H1 (cell line): ENCODE results near the gene HPS5. TPM values are rescaled to one million over a fixed set of nuclear protein-coding genes. Genes with fewer than 3 reads are reported as not detected.

Experiments
- CTCF ChIA-PET: fragments of 300-600 bp; sonication (Branson Sonifier 250); formaldehyde crosslinking; loops from one replicate; lab custom pipeline; 2021; ENCODE audit not compliant: partially characterized antibody; lab: Charles Lee
- POLR2A ChIA-PET: fragments of 300-600 bp; sonication (Branson Sonifier 250); formaldehyde crosslinking; loops from one replicate; lab custom pipeline; 2021; ENCODE audit warnings: inconsistent platforms; ENCODE audit not compliant: partially characterized antibody; lab: Charles Lee
- DNase-seq, 2 experiments: peaks; one replicate each; pipeline versions ENCODE4 v3.0.0 to v3.0.0-alpha.2; 2010 to 2022; ENCODE audit warnings: low spot score in 2 of 2, low read depth in 1 of 2, mixed read lengths in 1 of 2
- FAIRE-seq: peaks from 2 replicates; lab custom pipeline; 2011; peaks lifted over from hg19 to GRCh38; lab: Jason Lieb, UNC
- H2AFZ ChIP-seq: 2 replicates; pipeline ENCODE4 v1.8.1; 2012; ENCODE audit warnings: low read length, inconsistent platforms
- H2AK5ac ChIP-seq: 2 replicates; pipeline ENCODE4 v1.6.1; 2013; ENCODE audit warnings: low read depth, low read length
- H2BK120ac ChIP-seq: replicated peaks from 2 replicates; pipeline ENCODE3; 2013; ENCODE audit warnings: low read depth, low read length, inconsistent platforms
- H2BK12ac ChIP-seq: 2 replicates; pipeline ENCODE4 v1.6.1; 2013; ENCODE audit warnings: low read depth, low read length
- H2BK15ac ChIP-seq: 2 replicates; pipeline ENCODE4 v1.6.1; 2013; ENCODE audit warnings: low read length
- H2BK20ac ChIP-seq: 2 replicates; pipeline ENCODE4 v1.6.1; 2013; ENCODE audit warnings: low read length
- H2BK5ac ChIP-seq: 2 replicates; pipeline ENCODE4 v1.6.1; 2013; ENCODE audit warnings: low read depth, low read length
- H3K14ac ChIP-seq: 2 replicates; pipeline ENCODE4 v1.6.1; 2013; ENCODE audit warnings: inconsistent platforms; ENCODE audit not compliant: insufficient read length
- H3K18ac ChIP-seq: 2 replicates; pipeline ENCODE4 v1.6.1; 2013; ENCODE audit warnings: low read length; ENCODE audit errors: extremely low read depth
- H3K23ac ChIP-seq: 2 replicates; pipeline ENCODE4 v1.6.1; 2013; ENCODE audit warnings: inconsistent platforms; ENCODE audit not compliant: insufficient read length
- H3K23me2 ChIP-seq: 2 replicates; pipeline ENCODE4 v1.6.1; 2013; ENCODE audit warnings: low read depth, low read length
- H3K27ac ChIP-seq: 2 replicates; pipeline ENCODE4 v1.6.1; 2011; ENCODE audit warnings: low read depth, low read length, inconsistent platforms
- H3K27me3 ChIP-seq, 4 experiments: replicated peaks in 1 of 4; 1 replicate in 1 of 4; 2 replicates in 3 of 4; pipeline versions ENCODE4 v1.6.1 to v1.8.1; 2011 to 2013; ENCODE audit warnings: low read length in 3 of 4, mild to moderate bottlenecking in 3 of 4, inconsistent platforms in 2 of 4, mixed read lengths in 2 of 4, moderate library complexity in 1 of 4; ENCODE audit not compliant: control insufficient read depth in 3 of 4, insufficient read depth in 3 of 4; ENCODE audit errors: extremely low read depth in 1 of 4
- H3K36me3 ChIP-seq, 4 experiments: 2 replicates each; pipeline versions ENCODE4 v1.6.1 to v1.8.1; 2011 to 2013; ENCODE audit warnings: mild to moderate bottlenecking in 4 of 4, low read length in 3 of 4, moderate library complexity in 2 of 4, control low read depth in 1 of 4, inconsistent platforms in 1 of 4; ENCODE audit not compliant: insufficient read depth in 4 of 4, control insufficient read depth in 2 of 4
- H3K4ac ChIP-seq: replicated peaks from 2 replicates; pipeline ENCODE3; 2013; ENCODE audit warnings: low read length, low read depth, mixed read lengths, inconsistent platforms; ENCODE audit not compliant: insufficient read length
- H3K4me1 ChIP-seq, 4 experiments: replicated peaks in 1 of 4; 1 replicate in 1 of 4; 2 replicates in 3 of 4; pipeline versions ENCODE4 v1.6.1 to v1.8.1; 2011 to 2013; ENCODE audit warnings: low read length in 3 of 4, inconsistent platforms in 2 of 4, mixed read lengths in 1 of 4; ENCODE audit not compliant: insufficient read depth in 4 of 4, control insufficient read depth in 3 of 4
- H3K4me2 ChIP-seq, 2 experiments: 2 replicates each; pipeline versions ENCODE4 v1.6.1 to v1.8.1; 2011 to 2013; ENCODE audit warnings: low read depth in 2 of 2, low read length in 2 of 2, control low read depth in 1 of 2, inconsistent platforms in 1 of 2, mild to moderate bottlenecking in 1 of 2; ENCODE audit not compliant: insufficient read depth in 1 of 2
- H3K4me3 ChIP-seq, 4 experiments: fragments of 200-600, 300-600 bp in 1 of 4; sonication (generic), shearing (Covaris generic), sonication (Bioruptor Twin) in 1 of 4; 2 replicates each; pipeline versions ENCODE4 v1.5.1 to v1.8.1; 2011 to 2016; ENCODE audit warnings: low read length in 4 of 4, low read depth in 3 of 4, control low read depth in 2 of 4, inconsistent platforms in 2 of 4, mild to moderate bottlenecking in 2 of 4, mixed read lengths in 1 of 4, moderate library complexity in 1 of 4; ENCODE audit not compliant: insufficient read depth in 2 of 4; ENCODE audit errors: extremely low read depth in 1 of 4
- H3K56ac ChIP-seq: replicated peaks from 2 replicates; pipeline ENCODE3; 2013; ENCODE audit warnings: low read depth, mild to moderate bottlenecking, mixed read lengths, low read length, inconsistent platforms; ENCODE audit not compliant: insufficient read length
- H3K79me1 ChIP-seq: 2 replicates; pipeline ENCODE4 v1.6.1; 2013; ENCODE audit warnings: low read depth, low read length, control low read depth
- H3K79me2 ChIP-seq, 2 experiments: 2 replicates each; pipeline versions ENCODE4 v1.6.1 to v1.8.1; 2012 to 2013; ENCODE audit warnings: low read length in 2 of 2, mild to moderate bottlenecking in 2 of 2, inconsistent platforms in 1 of 2; ENCODE audit not compliant: insufficient read depth in 2 of 2, control insufficient read depth in 1 of 2
- H3K9ac ChIP-seq, 4 experiments: replicated peaks in 1 of 4; 1 replicate in 1 of 4; 2 replicates in 3 of 4; pipeline versions ENCODE4 v1.6.1 to v1.8.1; 2011 to 2013; ENCODE audit warnings: low read depth in 3 of 4, low read length in 3 of 4, control low read depth in 2 of 4, mild to moderate bottlenecking in 2 of 4, moderate library complexity in 2 of 4, inconsistent platforms in 1 of 4; ENCODE audit errors: extremely low read depth in 1 of 4
- H3K9me3 ChIP-seq, 2 experiments: 2 replicates each; pipeline versions ENCODE4 v1.6.1 to v1.8.1; 2012 to 2013; ENCODE audit warnings: mild to moderate bottlenecking in 2 of 2, moderate library complexity in 2 of 2, control low read depth in 1 of 2, inconsistent platforms in 1 of 2, low read depth in 1 of 2, low read length in 1 of 2, mixed read lengths in 1 of 2; ENCODE audit not compliant: insufficient read depth in 2 of 2
- H4K20me1 ChIP-seq, 2 experiments: replicated peaks in 1 of 2; 2 replicates each; pipeline versions ENCODE3 to v1.8.1; 2011 to 2013; ENCODE audit warnings: inconsistent platforms in 2 of 2, low read length in 2 of 2, mild to moderate bottlenecking in 1 of 2; ENCODE audit not compliant: insufficient read depth in 2 of 2, control insufficient read depth in 1 of 2
- H4K5ac ChIP-seq: 2 replicates; pipeline ENCODE4 v1.6.1; 2013; ENCODE audit warnings: low read length, low read depth, mixed read lengths, inconsistent platforms; ENCODE audit not compliant: insufficient read length
- H4K8ac ChIP-seq: 2 replicates; pipeline ENCODE4 v1.8.0; 2013; ENCODE audit warnings: mild to moderate bottlenecking, moderate library complexity, low read length, inconsistent platforms; ENCODE audit not compliant: insufficient read depth; ENCODE audit errors: extremely low read depth
- H4K91ac ChIP-seq: replicated peaks from 2 replicates; pipeline ENCODE3; 2013; ENCODE audit warnings: low read length, mixed read lengths, inconsistent platforms; ENCODE audit not compliant: insufficient read length
- ASH2L ChIP-seq: fragments of 200-600, 300-600 bp; sonication (generic); IDR thresholded peaks from one replicate; pipeline ENCODE4 v1.7.1; 2017; ENCODE audit warnings: low read length
- BACH1 ChIP-seq: IDR thresholded peaks from 2 replicates; pipeline ENCODE4 v1.6.1; 2012; ENCODE audit warnings: low read length, improper control_type of control experiment
- CEBPB ChIP-seq: IDR thresholded peaks from 2 replicates; pipeline ENCODE4 v1.6.1; 2012; ENCODE audit warnings: low read depth, low read length
- CREB1 ChIP-seq: IDR thresholded peaks from 2 replicates; pipeline ENCODE4 v1.6.1; 2012; ENCODE audit warnings: inconsistent platforms
- NANOG ChIP-seq: IDR thresholded peaks from 2 replicates; pipeline ENCODE4 v1.6.1; 2011; ENCODE audit warnings: low read length, low read depth, mild to moderate bottlenecking, inconsistent platforms; ENCODE audit not compliant: insufficient read depth, poor library complexity, severe bottlenecking
- NRF1 ChIP-seq: IDR thresholded peaks from 2 replicates; pipeline ENCODE4 v1.6.1; 2011; ENCODE audit warnings: mild to moderate bottlenecking, low read depth, low read length, improper control_type of control experiment
- PHF8 ChIP-seq: fragments of 200-600 bp; sonication (generic); conservative IDR thresholded peaks from 2 replicates; pipeline ENCODE4 v1.7.1; 2012; ENCODE audit warnings: low read depth, mild to moderate bottlenecking, inconsistent platforms, low read length, moderate library complexity
- RAD21 ChIP-seq, 2 experiments: IDR thresholded peaks in 1 of 2; conservative IDR thresholded peaks in 1 of 2; 2 replicates each; pipeline ENCODE4 v1.6.1; 2011; ENCODE audit warnings: low read depth in 2 of 2, low read length in 2 of 2, improper control_type of control experiment in 1 of 2, inconsistent platforms in 1 of 2, mild to moderate bottlenecking in 1 of 2, moderate library complexity in 1 of 2
- SIN3A ChIP-seq, 2 experiments: IDR thresholded peaks in 1 of 2; conservative IDR thresholded peaks in 1 of 2; 2 replicates each; pipeline ENCODE4 v1.6.1; 2011 to 2012; ENCODE audit warnings: low read length in 2 of 2, improper control_type of control experiment in 1 of 2, low read depth in 1 of 2, mild to moderate bottlenecking in 1 of 2
- SIRT6 ChIP-seq: IDR thresholded peaks from one replicate; pipeline ENCODE4 v1.7.1; 2012; ENCODE audit warnings: low read length, inconsistent platforms
- TAF1 ChIP-seq: IDR thresholded peaks from 2 replicates; pipeline ENCODE4 v1.6.1; 2011; ENCODE audit warnings: mild to moderate bottlenecking, low read depth, low read length
- TAF7 ChIP-seq: optimal IDR thresholded peaks from 2 replicates; pipeline ENCODE3; 2011; ENCODE audit warnings: low read depth, mild to moderate bottlenecking, inconsistent platforms, low read length, moderate library complexity, borderline replicate concordance
- WGBS, 2 experiments: shearing (Covaris generic) in 1 of 2; methylation state at CpG; one replicate each; pipeline versions ENCODE4 v1.1.6 to v1.1.7; 2013 to 2015; ENCODE audit warnings: low lambda C conversion rate in 2 of 2, mixed read lengths in 2 of 2, inconsistent platforms in 1 of 2, low coverage in 1 of 2, missing lambda C conversion rate in 1 of 2; ENCODE audit not compliant: insufficient replicate concordance in 2 of 2, insufficient coverage in 1 of 2, insufficient read length in 1 of 2; ENCODE audit errors: extremely low coverage in 1 of 2, missing lambda C conversion rate in 1 of 2; 5-methylcytosine and 5-hydroxymethylcytosine counted together
- polyA plus RNA-seq, 7 experiments: library from polyadenylated mRNA; depleted of rRNA in 3 of 7; stranded (reverse) in 5 of 7; unstranded in 2 of 7; fragments of >200 nt in 5 of 7; fragments of 200-250 nt in 2 of 7; gene quantifications; 1 replicate in 5 of 7; 2 replicates in 1 of 7; 4 replicates in 1 of 7; pipeline versions ENCODE4 v1.2.1 to v1.2.3, GENCODE V29; 2011 to 2013; ENCODE audit warnings: missing spikeins in 2 of 7, mixed read lengths in 2 of 7
- total RNA-seq: library from RNA; stranded (reverse); fragmentation: NEBNext Ultra II Directional; extraction: Animal tissue kit (Norgen Biotek cat#: 25700); gene quantifications from 2 replicates; pipeline ENCODE4 v1.2.1, GENCODE V29; 2021
- TF ChIP-seq, protein P1 (sequence below): IDR thresholded peaks from 2 replicates; pipeline ENCODE4 v1.6.1; 2012; ENCODE audit warnings: inconsistent platforms
- TF ChIP-seq, protein P2 (sequence below): IDR thresholded peaks from 2 replicates; pipeline ENCODE4 v1.6.1; 2012; ENCODE audit warnings: inconsistent platforms

The HPS5 gene
- total and polyA plus RNA-seq, 2 of the 8 experiments (the other 6 are each of a cell fraction or from before 2014, with no cell fraction given): 5.0 to 18.5 TPM

DNA sequence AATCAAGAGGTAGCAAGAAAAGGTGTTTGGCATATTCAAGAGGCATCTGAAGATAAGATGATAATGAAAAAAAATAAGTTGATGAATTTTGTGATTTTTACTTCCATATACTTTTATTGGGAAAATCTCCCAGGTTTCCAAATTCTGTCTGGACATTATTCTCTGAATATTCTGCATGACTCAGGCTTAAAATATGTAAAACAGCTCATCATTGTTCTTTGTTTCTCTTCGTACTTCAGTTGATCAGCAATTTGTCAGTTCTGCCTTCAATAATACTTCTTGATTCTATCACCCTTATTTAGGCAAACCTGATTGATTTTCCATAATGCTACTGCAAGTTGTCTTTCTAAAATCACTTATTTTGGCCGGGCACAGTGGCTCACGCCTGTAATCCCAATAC lies 30.6 kb upstream of the HPS5 start:
- no peaks in the 10 kb centered on the region for H3K9me3 ChIP-seq
- H2BK12ac ChIP-seq: no peak overlapping the region
- no peak overlapping the region for H2AK5ac ChIP-seq
- H4K91ac ChIP-seq: no peak overlapping the region
- H3K9ac ChIP-seq: no peak overlapping the region
- FAIRE-seq: no peak
- H3K14ac ChIP-seq: no peak overlapping the region
- no peak overlapping the region for H2AFZ ChIP-seq
- H2BK5ac ChIP-seq: no peak overlapping the region
- H4K5ac ChIP-seq: no peak overlapping the region
- H2BK15ac ChIP-seq: no peak overlapping the region
- no peak overlapping the region for H3K27ac ChIP-seq
- H3K79me1 ChIP-seq: no peaks in the 10 kb centered on the region
- H3K36me3 ChIP-seq: peaks cover 4 to 39% (median 12%) of the 10 kb centered on the region in 4 experiments
- no peaks in the 10 kb centered on the region for H3K4me1 ChIP-seq
- POLR2A ChIA-PET: interaction anchor here (0.7 kb wide), 1 partner anchor 41 kb away, joined by 4 read pairs; no protein-coding TSS in a partner anchor
- no peak overlapping the region for H3K18ac ChIP-seq
- no peak for TF ChIP-seq TAF1
- TF ChIP-seq, protein P1, sequence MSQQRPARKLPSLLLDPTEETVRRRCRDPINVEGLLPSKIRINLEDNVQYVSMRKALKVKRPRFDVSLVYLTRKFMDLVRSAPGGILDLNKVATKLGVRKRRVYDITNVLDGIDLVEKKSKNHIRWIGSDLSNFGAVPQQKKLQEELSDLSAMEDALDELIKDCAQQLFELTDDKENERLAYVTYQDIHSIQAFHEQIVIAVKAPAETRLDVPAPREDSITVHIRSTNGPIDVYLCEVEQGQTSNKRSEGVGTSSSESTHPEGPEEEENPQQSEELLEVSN: no peak
- no peak for TF ChIP-seq ASH2L
- TF ChIP-seq TAF7: no peak
- no peak for TF ChIP-seq CEBPB
- TF ChIP-seq RAD21 (IDR thresholded peaks at IDR 0.05 in 1 of 2, conservative IDR thresholded peaks at IDR 0.05 in 1 of 2; ENCODE audit: low read depth in 2 of 2, low read length in 2 of 2): no peak
- no peak for TF ChIP-seq SIRT6
- no peak for TF ChIP-seq NRF1
- TF ChIP-seq BACH1: no peak
- no peak for TF ChIP-seq PHF8
- TF ChIP-seq, protein P2, sequence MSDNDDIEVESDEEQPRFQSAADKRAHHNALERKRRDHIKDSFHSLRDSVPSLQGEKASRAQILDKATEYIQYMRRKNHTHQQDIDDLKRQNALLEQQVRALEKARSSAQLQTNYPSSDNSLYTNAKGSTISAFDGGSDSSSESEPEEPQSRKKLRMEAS: no peak
- TF ChIP-seq CREB1: no peak
- TF ChIP-seq NANOG: no peak
- no peak for TF ChIP-seq SIN3A (conservative IDR thresholded peaks at IDR 0.05 in 1 of 2, IDR thresholded peaks at IDR 0.05 in 1 of 2; ENCODE audit: low read depth in 1 of 2, low read length in 2 of 2)
- H3K23me2 ChIP-seq: no peaks in the 10 kb centered on the region
- 92% methylated on average over 3 of the region's 3 CpGs; no CpG with 5 or more reads in 1 of the 2 experiments for WGBS, 2 experiments
- H2BK20ac ChIP-seq: no peak overlapping the region
- no peak overlapping the region for H3K4me3 ChIP-seq
- no peak overlapping the region for H3K4me2 ChIP-seq
- H3K27me3 ChIP-seq: no peaks in the 10 kb centered on the region
- H3K79me2 ChIP-seq: no peaks in the 10 kb centered on the region
- peaks cover 0 to 3% of the 10 kb centered on the region in 2 experiments for H4K20me1 ChIP-seq
- H4K8ac ChIP-seq: no peak overlapping the region
- no peak overlapping the region for H2BK120ac ChIP-seq
- no peak overlapping the region for H3K56ac ChIP-seq
- no peak for DNase-seq
- CTCF ChIA-PET: interaction anchor here (1.0 kb wide), 1 partner anchor 11 kb away, joined by 3 read pairs; no protein-coding TSS in a partner anchor
- H3K4ac ChIP-seq: no peak overlapping the region
- H3K23ac ChIP-seq: no peak overlapping the region
